ENCODE measurements around the gene TGFBR3.

DNA sequence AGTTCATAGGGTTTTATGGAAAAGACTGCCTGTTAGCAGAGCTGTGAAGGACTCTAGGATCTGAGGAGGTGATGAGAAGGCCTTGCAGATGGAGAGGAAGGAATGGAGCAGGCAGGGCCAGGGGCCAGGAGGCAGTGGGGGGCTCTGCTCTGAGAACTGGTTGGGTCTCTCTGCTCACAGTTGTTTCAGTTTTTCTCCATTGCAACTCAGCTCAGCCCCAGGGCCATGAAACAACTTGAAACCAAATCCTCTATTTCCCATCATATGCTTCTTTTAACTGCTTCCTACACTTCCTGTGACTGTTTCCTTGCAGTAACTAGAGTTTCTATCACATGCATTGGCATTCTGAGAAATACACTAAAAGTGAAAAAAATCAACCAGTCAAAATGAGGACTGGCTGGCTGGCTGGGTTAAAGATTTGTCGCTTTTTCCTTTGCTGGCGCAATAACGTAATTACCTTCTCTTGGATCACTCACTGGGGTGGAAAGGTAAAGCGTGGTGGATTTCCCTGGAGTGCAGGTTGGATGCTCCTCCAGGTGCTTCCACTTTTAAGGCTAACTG, 213.3 kb downstream of the TGFBR3 start:
- no peak for TF ChIP-seq POLR2A (IDR thresholded peaks at IDR 0.05; ENCODE audit: low read length)
- TF ChIP-seq GATA1 (IDR thresholded peaks at IDR 0.05; ENCODE audit: low read depth, low read length): no peak

Measured in erythroblast (primary cell).